HepG2 (cell line): ENCODE data around the gene PRKCE. TPM values are rescaled to one million over a fixed set of nuclear protein-coding genes. Genes with fewer than 3 reads are reported as not detected.

ENCODE experiments used
- ATAC-seq: fragments of 200-7000 bp; cut with Tn5 transposase; 3 replicates; pipeline ENCODE4 v1.9.1; 2020; ENCODE audit warnings: mild to moderate bottlenecking, moderate library complexity
- BruUV-seq: library from RNA; stranded (reverse); fragments of 400-500 nt; replicated peaks from 2 replicates; lab custom pipeline; 2021; lab: Mats Ljungman, UMichigan
- CTCF ChIA-PET: fragments of 300-600 bp; formaldehyde crosslinking; extraction: SDS; loops from one replicate; lab custom pipeline; 2021; ENCODE audit warnings: low total read pairs, inconsistent platforms, low intra/inter-chr PET ratio; lab: Yijun Ruan, JAX
- POLR2A ChIA-PET: fragments of 350-600 bp; sonication (Branson Sonifier 250); formaldehyde crosslinking; loops from one replicate; lab custom pipeline; 2020; ENCODE audit warnings: antibody characterized with exemption, inconsistent platforms; lab: Yijun Ruan, JAX
- DNase-seq: peaks from one replicate; pipeline ENCODE4 v3.0.0-alpha.2; 2015; ENCODE audit warnings: low spot score
- FAIRE-seq: peaks from 3 replicates; lab custom pipeline; 2011; peaks lifted over from hg19 to GRCh38; lab: Jason Lieb, UNC
- H2AFZ ChIP-seq: one replicate; pipeline ENCODE4 v1.6.1; 2011; ENCODE audit warnings: low read length, inconsistent platforms
- H3K27ac ChIP-seq: fragments of 300-600 bp; 3 replicates; pipeline ENCODE4 v1.8.0; 2011; ENCODE audit warnings: mixed run types, mild to moderate bottlenecking, mixed read lengths, low read length, inconsistent platforms; ENCODE audit not compliant: insufficient read depth; ENCODE audit errors: extremely low read length
- H3K27me3 ChIP-seq, 2 experiments: fragments of 200-600 bp in 1 of 2; 2 replicates in 1 of 2; 3 replicates in 1 of 2; pipeline versions ENCODE4 v1.6.0 to v1.8.0; 2011; ENCODE audit warnings: low read length in 2 of 2, mild to moderate bottlenecking in 2 of 2, moderate library complexity in 2 of 2, inconsistent platforms in 1 of 2; ENCODE audit not compliant: insufficient read depth in 2 of 2, control insufficient read depth in 1 of 2
- H3K36me3 ChIP-seq, 2 experiments: fragments of 200-600 bp in 1 of 2; replicated peaks in 1 of 2; 2 replicates in 1 of 2; 3 replicates in 1 of 2; pipeline versions ENCODE4 v1.5.1 to v1.8.0; 2011; ENCODE audit warnings: low read length in 2 of 2, inconsistent platforms in 1 of 2; ENCODE audit not compliant: insufficient read depth in 2 of 2, control insufficient read depth in 1 of 2
- H3K4me1 ChIP-seq: 2 replicates; pipeline ENCODE4 v1.5.1; 2012; ENCODE audit warnings: low read length, inconsistent platforms; ENCODE audit not compliant: insufficient read depth
- H3K4me2 ChIP-seq: 2 replicates; pipeline ENCODE4 v1.6.0; 2011; ENCODE audit warnings: low read depth, low read length, inconsistent platforms
- H3K4me3 ChIP-seq, 3 experiments: fragments of 200-600 bp in 1 of 3; sonication (generic), shearing (Covaris generic) in 1 of 3; replicated peaks in 1 of 3; 2 replicates each; pipeline ENCODE4 v1.5.1; 2011 to 2016; ENCODE audit warnings: low read length in 3 of 3, inconsistent platforms in 2 of 3, low read depth in 2 of 3, mild to moderate bottlenecking in 2 of 3, control low read depth in 1 of 3, mixed read lengths in 1 of 3; ENCODE audit not compliant: insufficient read depth in 1 of 3
- H3K79me2 ChIP-seq: one replicate; pipeline ENCODE4 v1.6.1; 2011; ENCODE audit warnings: low read length, inconsistent platforms; ENCODE audit not compliant: insufficient read depth
- H3K9ac ChIP-seq: 2 replicates; pipeline ENCODE4 v1.6.0; 2011; ENCODE audit warnings: mild to moderate bottlenecking, low read depth, low read length, inconsistent platforms; ENCODE audit not compliant: insufficient read depth
- H3K9me3 ChIP-seq: 2 replicates; pipeline ENCODE4 v1.5.1; 2012; ENCODE audit warnings: mild to moderate bottlenecking, low read length
- H4K20me1 ChIP-seq: 2 replicates; pipeline ENCODE4 v1.6.0; 2011; ENCODE audit warnings: inconsistent platforms, mild to moderate bottlenecking, low read length, moderate library complexity; ENCODE audit not compliant: insufficient read depth
- AHR ChIP-seq: IDR thresholded peaks from 2 replicates; pipeline ENCODE4 v1.6.1; 2018; ENCODE audit warnings: missing genetic modification reagents, missing compliant biosample characterization
- HNF4G ChIP-seq, 2 experiments: sonication (generic) in 1 of 2; formaldehyde crosslinking in 1 of 2; IDR thresholded peaks; 2 replicates each; pipeline versions ENCODE4 v1.4.0 to v1.6.1; 2011 to 2020; ENCODE audit warnings: borderline replicate concordance in 2 of 2, low read depth in 2 of 2, mild to moderate bottlenecking in 2 of 2, low read length in 1 of 2, missing genetic modification reagents in 1 of 2, moderate library complexity in 1 of 2
- MEF2D ChIP-seq: sonication (generic); formaldehyde crosslinking; IDR thresholded peaks from 2 replicates; pipeline ENCODE4 v1.5.1; 2020; ENCODE audit warnings: mild to moderate bottlenecking, missing genetic modification reagents
- ZBTB7B ChIP-seq: sonication (generic); formaldehyde crosslinking; IDR thresholded peaks from 2 replicates; pipeline ENCODE4 v1.4.0; 2020; ENCODE audit warnings: missing genetic modification reagents
- ZNF256 ChIP-seq: sonication (generic); formaldehyde crosslinking; conservative IDR thresholded peaks from 2 replicates; pipeline ENCODE4 v1.4.0; 2020; ENCODE audit warnings: missing genetic modification reagents
- ZNF75D ChIP-seq: sonication (generic); formaldehyde crosslinking; IDR thresholded peaks from 2 replicates; pipeline ENCODE4 v1.8.1; 2023; ENCODE audit warnings: missing genetic modification reagents, mild to moderate bottlenecking, borderline replicate concordance
- in situ Hi-C: cut with HindIII; loops from 2 replicates; pipeline ENCODE4 v1.10.0; 2017; ENCODE audit warnings: low pct_unique_long_range_greater_than_20kb; ENCODE audit not compliant: extremely low pct_ligation_motif_present
- intact Hi-C: fragments of 100-400 bp; cut with micrococcal nuclease; formaldehyde crosslinking; loops from one replicate; pipeline ENCODE4 v1.10.0; 2022; ENCODE audit not compliant: unreplicated experiment
- polyA plus RNA-seq, 8 experiments: library from polyadenylated mRNA; depleted of rRNA in 3 of 8; stranded (reverse) in 7 of 8; unstranded in 1 of 8; fragments of >200 nt; fragmentation: Illumina TruSeq in 4 of 8; extraction: Trizol in 4 of 8; gene quantifications; 2 replicates each; pipeline versions ENCODE4 v1.2.1 to v1.2.3, GENCODE V29; 2011 to 2016; ENCODE audit warnings: low read depth in 4 of 8, missing spikeins in 1 of 8, mixed read lengths in 1 of 8; ENCODE audit not compliant: insufficient read depth in 1 of 8
- total RNA-seq, 5 experiments: library from RNA; depleted of rRNA; stranded (reverse); fragments of >200 nt; fragmentation: Illumina TruSeq; extraction: Trizol; gene quantifications; 2 replicates each; pipeline ENCODE4 v1.2.3, GENCODE V29; 2016; ENCODE audit warnings: low read depth in 1 of 5
- TF ChIP-seq, protein P1 (sequence below): sonication (generic); formaldehyde crosslinking; IDR thresholded peaks from 2 replicates; pipeline ENCODE4 v1.4.0; 2020; ENCODE audit warnings: missing genetic modification reagents, mild to moderate bottlenecking, borderline replicate concordance
- TF ChIP-seq, protein P2 (sequence below): sonication (generic); formaldehyde crosslinking; conservative IDR thresholded peaks from 2 replicates; pipeline ENCODE4 v1.5.0; 2020; ENCODE audit warnings: missing genetic modification reagents
- TF ChIP-seq, protein P3 (sequence below): sonication (generic); formaldehyde crosslinking; IDR thresholded peaks from 2 replicates; pipeline ENCODE4 v1.5.1; 2020; ENCODE audit warnings: missing genetic modification reagents, mild to moderate bottlenecking, borderline replicate concordance
- TF ChIP-seq, protein P4 (sequence below): IDR thresholded peaks from 2 replicates; pipeline ENCODE4 v1.6.1; 2016; ENCODE audit warnings: low read depth, missing genetic modification reagents, missing compliant biosample characterization
- TF ChIP-seq, protein P5 (sequence below): sonication (generic); formaldehyde crosslinking; IDR thresholded peaks from 2 replicates; pipeline ENCODE4 v1.5.1; 2020; ENCODE audit warnings: mild to moderate bottlenecking, missing genetic modification reagents, borderline replicate concordance

The PRKCE gene
- total and polyA plus RNA-seq, 2 of the 13 experiments (the other 11 are each of a cell fraction or from before 2014, with no cell fraction given): 1.0 to 3.9 TPM

DNA sequence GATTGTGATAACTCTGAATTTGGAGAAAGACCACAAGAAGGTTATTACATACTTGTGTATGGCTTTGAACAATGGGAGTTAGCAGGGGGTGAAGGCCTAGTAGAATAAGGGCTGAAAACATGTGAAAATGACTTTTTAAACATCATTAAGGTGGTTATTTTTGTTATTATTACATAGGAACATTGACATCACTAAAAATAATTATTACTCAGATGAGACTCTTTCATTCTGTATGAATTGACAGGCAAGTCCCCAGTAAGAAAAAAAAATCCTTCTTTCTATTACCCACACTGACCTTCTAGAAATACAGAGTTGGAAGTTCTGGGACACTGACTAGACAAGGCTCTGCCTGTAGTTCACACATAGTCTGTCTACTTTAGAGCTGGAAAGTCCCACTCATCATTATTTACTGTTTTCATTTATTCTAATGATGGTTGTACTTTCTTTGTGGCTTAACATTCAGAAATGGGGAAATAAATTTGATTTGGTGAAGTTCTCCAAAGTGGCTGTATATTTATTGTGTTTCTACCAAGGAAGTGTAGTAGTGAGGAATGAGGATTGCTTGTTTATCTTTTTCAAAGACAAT, 426.1 kb downstream of the PRKCE start:
- H3K4me3 ChIP-seq: no peak overlapping the region
- no peak overlapping the region for H2AFZ ChIP-seq
- H3K4me2 ChIP-seq: no peak overlapping the region
- no peak for DNase-seq
- TF ChIP-seq AHR (CRISPR knock-in tag): no peak
- TF ChIP-seq, protein P1, sequence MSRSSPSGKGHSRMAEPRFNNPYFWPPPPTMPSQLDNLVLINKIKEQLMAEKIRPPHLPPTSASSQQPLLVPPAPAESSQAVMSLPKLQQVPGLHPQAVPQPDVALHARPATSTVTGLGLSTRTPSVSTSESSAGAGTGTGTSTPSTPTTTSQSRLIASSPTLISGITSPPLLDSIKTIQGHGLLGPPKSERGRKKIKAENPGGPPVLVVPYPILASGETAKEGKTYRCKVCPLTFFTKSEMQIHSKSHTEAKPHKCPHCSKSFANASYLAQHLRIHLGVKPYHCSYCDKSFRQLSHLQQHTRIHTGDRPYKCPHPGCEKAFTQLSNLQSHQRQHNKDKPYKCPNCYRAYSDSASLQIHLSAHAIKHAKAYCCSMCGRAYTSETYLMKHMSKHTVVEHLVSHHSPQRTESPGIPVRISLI (CRISPR knock-in tag): no peak
- TF ChIP-seq ZNF256: no peak
- TF ChIP-seq ZNF75D (CRISPR knock-in tag): no peak
- TF ChIP-seq, protein P2, sequence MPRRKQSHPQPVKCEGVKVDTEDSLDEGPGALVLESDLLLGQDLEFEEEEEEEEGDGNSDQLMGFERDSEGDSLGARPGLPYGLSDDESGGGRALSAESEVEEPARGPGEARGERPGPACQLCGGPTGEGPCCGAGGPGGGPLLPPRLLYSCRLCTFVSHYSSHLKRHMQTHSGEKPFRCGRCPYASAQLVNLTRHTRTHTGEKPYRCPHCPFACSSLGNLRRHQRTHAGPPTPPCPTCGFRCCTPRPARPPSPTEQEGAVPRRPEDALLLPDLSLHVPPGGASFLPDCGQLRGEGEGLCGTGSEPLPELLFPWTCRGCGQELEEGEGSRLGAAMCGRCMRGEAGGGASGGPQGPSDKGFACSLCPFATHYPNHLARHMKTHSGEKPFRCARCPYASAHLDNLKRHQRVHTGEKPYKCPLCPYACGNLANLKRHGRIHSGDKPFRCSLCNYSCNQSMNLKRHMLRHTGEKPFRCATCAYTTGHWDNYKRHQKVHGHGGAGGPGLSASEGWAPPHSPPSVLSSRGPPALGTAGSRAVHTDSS (CRISPR knock-in tag): no peak
- TF ChIP-seq ZBTB7B (CRISPR knock-in tag): no peak
- no peak for TF ChIP-seq MEF2D (CRISPR knock-in tag)
- TF ChIP-seq, protein P3, sequence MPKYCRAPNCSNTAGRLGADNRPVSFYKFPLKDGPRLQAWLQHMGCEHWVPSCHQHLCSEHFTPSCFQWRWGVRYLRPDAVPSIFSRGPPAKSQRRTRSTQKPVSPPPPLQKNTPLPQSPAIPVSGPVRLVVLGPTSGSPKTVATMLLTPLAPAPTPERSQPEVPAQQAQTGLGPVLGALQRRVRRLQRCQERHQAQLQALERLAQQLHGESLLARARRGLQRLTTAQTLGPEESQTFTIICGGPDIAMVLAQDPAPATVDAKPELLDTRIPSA: no peak
- TF ChIP-seq, protein P4, sequence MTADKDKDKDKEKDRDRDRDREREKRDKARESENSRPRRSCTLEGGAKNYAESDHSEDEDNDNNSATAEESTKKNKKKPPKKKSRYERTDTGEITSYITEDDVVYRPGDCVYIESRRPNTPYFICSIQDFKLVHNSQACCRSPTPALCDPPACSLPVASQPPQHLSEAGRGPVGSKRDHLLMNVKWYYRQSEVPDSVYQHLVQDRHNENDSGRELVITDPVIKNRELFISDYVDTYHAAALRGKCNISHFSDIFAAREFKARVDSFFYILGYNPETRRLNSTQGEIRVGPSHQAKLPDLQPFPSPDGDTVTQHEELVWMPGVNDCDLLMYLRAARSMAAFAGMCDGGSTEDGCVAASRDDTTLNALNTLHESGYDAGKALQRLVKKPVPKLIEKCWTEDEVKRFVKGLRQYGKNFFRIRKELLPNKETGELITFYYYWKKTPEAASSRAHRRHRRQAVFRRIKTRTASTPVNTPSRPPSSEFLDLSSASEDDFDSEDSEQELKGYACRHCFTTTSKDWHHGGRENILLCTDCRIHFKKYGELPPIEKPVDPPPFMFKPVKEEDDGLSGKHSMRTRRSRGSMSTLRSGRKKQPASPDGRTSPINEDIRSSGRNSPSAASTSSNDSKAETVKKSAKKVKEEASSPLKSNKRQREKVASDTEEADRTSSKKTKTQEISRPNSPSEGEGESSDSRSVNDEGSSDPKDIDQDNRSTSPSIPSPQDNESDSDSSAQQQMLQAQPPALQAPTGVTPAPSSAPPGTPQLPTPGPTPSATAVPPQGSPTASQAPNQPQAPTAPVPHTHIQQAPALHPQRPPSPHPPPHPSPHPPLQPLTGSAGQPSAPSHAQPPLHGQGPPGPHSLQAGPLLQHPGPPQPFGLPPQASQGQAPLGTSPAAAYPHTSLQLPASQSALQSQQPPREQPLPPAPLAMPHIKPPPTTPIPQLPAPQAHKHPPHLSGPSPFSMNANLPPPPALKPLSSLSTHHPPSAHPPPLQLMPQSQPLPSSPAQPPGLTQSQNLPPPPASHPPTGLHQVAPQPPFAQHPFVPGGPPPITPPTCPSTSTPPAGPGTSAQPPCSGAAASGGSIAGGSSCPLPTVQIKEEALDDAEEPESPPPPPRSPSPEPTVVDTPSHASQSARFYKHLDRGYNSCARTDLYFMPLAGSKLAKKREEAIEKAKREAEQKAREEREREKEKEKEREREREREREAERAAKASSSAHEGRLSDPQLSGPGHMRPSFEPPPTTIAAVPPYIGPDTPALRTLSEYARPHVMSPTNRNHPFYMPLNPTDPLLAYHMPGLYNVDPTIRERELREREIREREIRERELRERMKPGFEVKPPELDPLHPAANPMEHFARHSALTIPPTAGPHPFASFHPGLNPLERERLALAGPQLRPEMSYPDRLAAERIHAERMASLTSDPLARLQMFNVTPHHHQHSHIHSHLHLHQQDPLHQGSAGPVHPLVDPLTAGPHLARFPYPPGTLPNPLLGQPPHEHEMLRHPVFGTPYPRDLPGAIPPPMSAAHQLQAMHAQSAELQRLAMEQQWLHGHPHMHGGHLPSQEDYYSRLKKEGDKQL: no peak
- TF ChIP-seq, protein P5, sequence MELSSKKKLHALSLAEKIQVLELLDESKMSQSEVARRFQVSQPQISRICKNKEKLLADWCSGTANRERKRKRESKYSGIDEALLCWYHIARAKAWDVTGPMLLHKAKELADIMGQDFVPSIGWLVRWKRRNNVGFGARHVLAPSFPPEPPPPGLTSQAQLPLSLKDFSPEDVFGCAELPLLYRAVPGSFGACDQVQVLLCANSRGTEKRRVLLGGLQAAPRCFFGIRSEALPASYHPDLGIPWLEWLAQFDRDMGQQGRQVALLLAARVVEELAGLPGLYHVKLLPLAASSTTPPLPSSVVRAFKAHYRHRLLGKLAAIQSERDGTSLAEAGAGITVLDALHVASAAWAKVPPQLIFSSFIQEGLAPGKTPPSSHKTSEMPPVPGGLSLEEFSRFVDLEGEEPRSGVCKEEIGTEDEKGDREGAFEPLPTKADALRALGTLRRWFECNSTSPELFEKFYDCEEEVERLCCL (CRISPR knock-in tag): no peak
- TF ChIP-seq HNF4G (IDR thresholded peaks at IDR 0.05; ENCODE audit: borderline replicate concordance, low read depth, low read length): no peak
- TF ChIP-seq HNF4G (CRISPR knock-in tag; IDR thresholded peaks at IDR 0.05; ENCODE audit: borderline replicate concordance, low read depth): no peak
- ChIA-PET POLR2A (no interaction called here), CTCF (no interaction called here)
- no peaks in the 10 kb centered on the region for H3K27me3 ChIP-seq
- no peaks in the 10 kb centered on the region for H3K9me3 ChIP-seq
- intact Hi-C loops: no loop called here
- H3K27ac ChIP-seq: no peak overlapping the region
- in situ Hi-C loops: loop anchor here (10.0 kb wide), 1 partner anchor 277 kb away; no protein-coding TSS in a partner anchor
- BruUV-seq: no TSS peak
- H3K36me3 ChIP-seq: no peaks in the 10 kb centered on the region
- no peaks in the 10 kb centered on the region for H4K20me1 ChIP-seq
- H3K4me1 ChIP-seq: no peaks in the 10 kb centered on the region; the same call in 1 of the 2 replicates
- no peaks in the 10 kb centered on the region for H3K79me2 ChIP-seq
- no peak for FAIRE-seq
- ATAC-seq: no peak
- H3K9ac ChIP-seq: no peak overlapping the region
